Gastrocnemius medialis (tissue), 4 donors: ENCODE measurements around the gene CLIP2. TPM values are rescaled to one million over a fixed set of nuclear protein-coding genes. Genes with fewer than 3 reads are reported as not detected.
A peak's percentile ranks its signal among the peaks of the same experiment; 100 is the strongest.

Source experiments
- ATAC-seq, 2 donors: fragments of 150-250 bp; one replicate each; pipeline ENCODE4 v1.9.1; 2016
- DNase-seq, 2 donors: peaks; one replicate each; pipeline ENCODE4 v3.0.0-alpha.2; 2019
- H3K27ac ChIP-seq, 4 donors: fragments of 200-600 bp; sonication (generic); 1 replicate in 1 of 4; 2 replicates in 3 of 4; pipeline ENCODE4 v1.5.1; 2016 to 2018; ENCODE audit warnings: mild to moderate bottlenecking in 2 of 4, moderate library complexity in 1 of 4
- H3K27me3 ChIP-seq, 3 donors: fragments of 200-600 bp; sonication (generic) in 2 of 3; 1 replicate in 1 of 3; 2 replicates in 2 of 3; pipeline versions ENCODE4 v1.5.1 to v1.6.0; 2016 to 2019; ENCODE audit warnings: mild to moderate bottlenecking in 1 of 3, moderate library complexity in 1 of 3
- H3K36me3 ChIP-seq, 2 donors: fragments of 200-600 bp; sonication (generic) in 1 of 2; one replicate each; pipeline ENCODE4 v1.5.1; 2017 to 2018
- H3K4me1 ChIP-seq, 2 donors: fragments of 200-600 bp; sonication (generic) in 1 of 2; one replicate each; pipeline ENCODE4 v1.5.1; 2016 to 2017; ENCODE audit warnings: mild to moderate bottlenecking in 2 of 2
- H3K4me3 ChIP-seq, 4 donors: fragments of 200-600 bp; sonication (generic) in 3 of 4; 1 replicate in 1 of 4; 2 replicates in 3 of 4; pipeline ENCODE4 v1.5.1; 2016 to 2019; ENCODE audit warnings: mild to moderate bottlenecking in 2 of 4
- H3K9me3 ChIP-seq, 3 donors: fragments of 200-600 bp; sonication (generic) in 2 of 3; 1 replicate in 1 of 3; 2 replicates in 2 of 3; pipeline ENCODE4 v1.5.1; 2016 to 2019
- CTCF ChIP-seq, 5 experiments: fragments of 450-650 bp in 3 of 5; fragments of 200-600 bp in 2 of 5; sonication (generic) in 2 of 5; IDR thresholded peaks in 4 of 5; conservative IDR thresholded peaks in 1 of 5; 1 replicate in 4 of 5; 2 replicates in 1 of 5; pipeline ENCODE4 v1.5.1; 2016 to 2019; ENCODE audit warnings: antibody characterized with exemption in 5 of 5, mild to moderate bottlenecking in 3 of 5, moderate library complexity in 3 of 5
- POLR2A ChIP-seq, 2 donors: fragments of 450-650 bp; IDR thresholded peaks; one replicate each; pipeline ENCODE4 v1.6.1; 2017; ENCODE audit warnings: antibody characterized with exemption in 2 of 2, mild to moderate bottlenecking in 2 of 2, moderate library complexity in 2 of 2
- in situ Hi-C, 4 donors: fragments of 200-750 bp; cut with MboI; loops; one replicate each; pipeline versions ENCODE4 v1.15.0 to v1.8.0; 2017; ENCODE audit warnings: low sequenced_read_pairs in 4 of 4
- intact Hi-C: fragments of 100-400 bp; cut with DNase I; formaldehyde crosslinking; loops from one replicate; pipeline ENCODE4 v1.15.1; 2023; ENCODE audit warnings: low total_unique reads
- total RNA-seq, 4 donors: library from RNA; depleted of rRNA; stranded (reverse); fragments of >200 nt; gene quantifications; one replicate each; pipeline versions ENCODE4 v1.1.0 to v1.2.3, GENCODE V29; 2016

The CLIP2 gene
- total RNA-seq, 4 donors from 2014 or later, result 2.0 to 10.0 (median 4.2) TPM

- intact Hi-C loops, result no loop called here
- no peaks in the 10 kb centered on the region for H3K27me3 ChIP-seq
- no peaks in the 10 kb centered on the region for H3K9me3 ChIP-seq
- in situ Hi-C loops, result no loop called here
- H3K4me3 ChIP-seq, result peak overlapping the region; percentile 62 to 96 (median 83)
- H3K4me1 ChIP-seq, result peaks cover 31 to 36% of the 10 kb centered on the region in 2 donors
- peak overlapping the region; percentile 93 to 100 (median 100) for H3K27ac ChIP-seq
- ATAC-seq (peak; percentile 10 to 12), DNase-seq (peak in 1 of 2 donors; percentile 56)
- no peaks in the 10 kb centered on the region for H3K36me3 ChIP-seq
- TF ChIP-seq CTCF (IDR thresholded peaks at IDR 0.05 in 4 of 5, conservative IDR thresholded peaks at IDR 0.05 in 1 of 5) (no peak), POLR2A (IDR thresholded peaks at IDR 0.05) (peak; percentile 61 to 68)
Observed at GRCh38 chr7:74454021-74454924, 165.1 kb downstream of the CLIP2 start.

GRCh38 chr7:74454925-74455288 is 165.7 kb downstream of the CLIP2 start:
- intact Hi-C loops (loop anchor here (5.0 kb wide), 1 partner anchor 202 kb away; the partner anchor contains the start of gene GTF2I), in situ Hi-C loops (no loop called here)
- TF ChIP-seq CTCF (IDR thresholded peaks at IDR 0.05 in 4 of 5, conservative IDR thresholded peaks at IDR 0.05 in 1 of 5), result no peak
- no peak for TF ChIP-seq POLR2A (IDR thresholded peaks at IDR 0.05)
- DNase-seq (peak in 1 of 2 donors; percentile 43), ATAC-seq (peak; percentile 8 to 10)
- H3K4me3 ChIP-seq, result peak overlapping the region; percentile 62 to 96 (median 83)
- H3K9me3 ChIP-seq, result no peaks in the 10 kb centered on the region
- H3K36me3 ChIP-seq, result no peaks in the 10 kb centered on the region
- H3K27me3 ChIP-seq, result no peaks in the 10 kb centered on the region
- peaks cover 37 to 42% of the 10 kb centered on the region in 2 donors for H3K4me1 ChIP-seq
- H3K27ac ChIP-seq, result peak overlapping the region; percentile 93 to 100 (median 100)

- H3K36me3 ChIP-seq, result no peaks in the 10 kb centered on the region
- H3K4me1 ChIP-seq, result peaks cover 41 to 46% of the 10 kb centered on the region in 2 donors
- TF ChIP-seq CTCF (IDR thresholded peaks at IDR 0.05 in 4 of 5, conservative IDR thresholded peaks at IDR 0.05 in 1 of 5), result no peak
- TF ChIP-seq POLR2A (IDR thresholded peaks at IDR 0.05), result peak; percentile 92 to 95
- in situ Hi-C loops (no loop called here), intact Hi-C loops (loop anchor here (5.0 kb wide), 1 partner anchor 202 kb away; the partner anchor contains the start of gene GTF2I)
- peak overlapping the region; percentile 62 to 96 (median 83) for H3K4me3 ChIP-seq
- H3K27ac ChIP-seq, result peak overlapping the region; percentile 93 to 100 (median 100)
- H3K9me3 ChIP-seq, result no peaks in the 10 kb centered on the region
- H3K27me3 ChIP-seq, result no peaks in the 10 kb centered on the region
- peak; percentile 79 to 91 for DNase-seq
- ATAC-seq, result peak; percentile 59 to 62
Observed at GRCh38 chr7:74455291-74455804, 166.1 kb downstream of the CLIP2 start.

Other genes with a start within 250 kb of the CLIP2 start
- 10 to 100 TPM; 15.3 to 56.4 (median 23.3) TPM for gene LIMK1, start 205.6 kb upstream of the CLIP2 start, total RNA-seq
- 100 to 1,000 TPM; 247 to 430 (median 309) TPM for gene EIF4H, start 115.1 kb upstream of the CLIP2 start, total RNA-seq
- 1 to 10 TPM; 2.1 to 5.3 (median 3.0) TPM for gene LAT2, start 79.4 kb upstream of the CLIP2 start, total RNA-seq
- gene RFC2, start 35.0 kb upstream of the CLIP2 start, total RNA-seq, result 10 to 100 TPM in 3 of 4 donors, 1 to 10 TPM in 1; 8.2 to 15.2 (median 12.7) TPM
- gene GTF2IRD1, start 164.5 kb downstream of the CLIP2 start, total RNA-seq, result 100 to 1,000 TPM in 1 of 4 donors, 10 to 100 TPM in 3; 42.9 to 109 (median 77.0) TPM